ENCODE measurements around the gene TNK2. TPM values are rescaled to one million over a fixed set of nuclear protein-coding genes. Genes with fewer than 3 reads are reported as not detected.

TNK2 gene
- total RNA-seq, 4 donors from 2014 or later = 12.6 to 26.6 (median 15.6) TPM

GRCh38 chr3:195895078-195895860 is 13.1 kb downstream of the TNK2 start:
- DNase-seq (ENCODE audit: low spot score) (no peak), ATAC-seq (ENCODE audit: low FRiP score) (no peak)
- no peak for TF ChIP-seq CTCF (IDR thresholded peaks at IDR 0.05)

- ATAC-seq (ENCODE audit: low FRiP score) (no peak), DNase-seq (ENCODE audit: low spot score) (no peak)
- no peak for TF ChIP-seq CTCF (IDR thresholded peaks at IDR 0.05)
These were observed 14.4 kb downstream of the TNK2 start for GRCh38 chr3:195893916-195894465.

- no peak for TF ChIP-seq CTCF (IDR thresholded peaks at IDR 0.05)
- ATAC-seq (ENCODE audit: low FRiP score) (no peak), DNase-seq (ENCODE audit: low spot score) (no peak)
These were observed 14.8 kb downstream of the TNK2 start for GRCh38 chr3:195893516-195893915.

GRCh38 chr3:195893044-195893395 is 15.3 kb downstream of the TNK2 start:
- no peak for TF ChIP-seq CTCF (IDR thresholded peaks at IDR 0.05)
- ATAC-seq (ENCODE audit: low FRiP score) = no peak
- no peak for DNase-seq (ENCODE audit: low spot score)

- no peak for TF ChIP-seq CTCF (IDR thresholded peaks at IDR 0.05)
- no peak for DNase-seq (ENCODE audit: low spot score)
- no peak for ATAC-seq (ENCODE audit: low FRiP score)
These were observed 16.0 kb downstream of the TNK2 start for GRCh38 chr3:195892105-195893043.

- TF ChIP-seq CTCF (IDR thresholded peaks at IDR 0.05) = no peak
- DNase-seq (ENCODE audit: low spot score) = no peak
- no peak for ATAC-seq (ENCODE audit: low FRiP score)
These were observed 16.8 kb downstream of the TNK2 start for GRCh38 chr3:195891431-195892104.

All from omental fat pad (tissue), 4 donors.